ENCODE results near the gene MCF2L2.

MCF2L2 gene

DNA sequence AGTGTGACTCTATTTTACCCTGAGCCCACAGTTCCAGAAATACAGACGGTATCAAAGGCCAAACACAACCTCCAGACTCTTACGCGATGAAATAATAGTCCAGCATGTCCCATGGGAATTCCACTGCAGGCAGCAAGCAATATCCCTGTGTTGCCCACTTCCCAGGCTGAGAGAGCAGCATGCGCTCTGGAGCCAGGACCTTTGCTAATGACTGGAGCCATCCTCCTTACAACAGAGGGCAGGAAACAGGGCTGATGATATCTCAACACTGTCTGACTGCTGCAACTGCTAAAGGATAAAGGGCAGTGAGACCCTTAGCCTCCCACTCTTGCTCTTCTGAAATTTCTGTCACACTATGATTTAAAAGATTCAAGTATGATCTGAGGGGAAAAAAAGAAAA lies 34.8 kb downstream of the MCF2L2 start:
- no peak overlapping the region for H3K4me3 Mint-ChIP-seq
- peaks cover 3% of the 10 kb centered on the region for H3K4me1 Mint-ChIP-seq (ENCODE audit: low read depth)
- no peak for DNase-seq
- H3K27ac Mint-ChIP-seq, result no peak overlapping the region
- no peaks in the 10 kb centered on the region for H3K36me3 Mint-ChIP-seq (ENCODE audit: low read depth)
- H3K9me3 Mint-ChIP-seq, result no peaks in the 10 kb centered on the region
- peaks cover 3% of the 10 kb centered on the region for H3K27me3 Mint-ChIP-seq

DNA sequence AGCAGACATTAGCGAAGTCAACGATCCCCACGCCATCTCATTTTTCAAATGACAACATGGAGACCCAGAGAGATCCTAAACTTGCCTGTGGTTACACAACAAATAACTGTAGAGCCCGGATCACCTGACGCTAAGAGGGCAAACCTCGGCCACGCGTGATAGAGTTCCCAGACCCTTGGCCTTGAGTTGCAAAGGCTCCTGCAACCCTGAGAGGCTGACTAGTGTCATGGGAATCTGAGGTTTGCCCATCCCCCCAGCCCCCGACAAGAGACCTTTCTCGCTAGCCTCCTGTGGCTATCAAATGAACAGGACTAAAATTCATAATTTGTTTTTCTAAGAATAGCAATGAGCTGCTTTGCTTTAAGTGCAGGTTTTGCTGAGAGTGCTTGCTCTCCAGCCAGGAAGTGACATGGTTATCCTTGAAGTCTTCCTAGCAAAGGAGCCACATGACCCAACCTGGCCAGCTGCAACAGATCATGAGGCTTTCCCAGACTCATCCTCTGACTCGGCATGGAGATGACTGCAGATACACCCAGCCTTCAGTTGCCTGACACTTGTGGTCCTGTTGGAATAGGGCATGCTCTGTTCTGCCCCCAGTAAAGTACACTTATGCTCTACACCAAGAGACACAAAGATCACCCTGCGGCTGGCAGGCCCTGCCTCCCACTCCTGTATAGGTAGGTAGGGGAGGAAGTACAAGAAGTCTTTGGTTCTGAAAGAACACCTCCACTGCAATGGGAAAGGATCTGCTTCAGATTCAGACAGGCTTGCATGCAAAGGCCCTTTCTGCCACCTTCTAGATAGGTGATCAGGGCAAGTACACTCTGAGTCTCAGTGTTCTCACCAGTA lies 36.0 kb downstream of the MCF2L2 start:
- DNase-seq, result no peak
- H3K9me3 Mint-ChIP-seq, result no peaks in the 10 kb centered on the region
- no peak overlapping the region for H3K4me3 Mint-ChIP-seq
- H3K36me3 Mint-ChIP-seq (ENCODE audit: low read depth), result no peaks in the 10 kb centered on the region
- H3K27ac Mint-ChIP-seq, result no peak overlapping the region
- H3K4me1 Mint-ChIP-seq (ENCODE audit: low read depth), result peaks cover 3% of the 10 kb centered on the region
- peaks cover 3% of the 10 kb centered on the region for H3K27me3 Mint-ChIP-seq

GRCh38 chr3:183391460-183391859 lies 37.0 kb downstream of the MCF2L2 start:
- Mint-ChIP-seq H3K27ac (no peak overlapping the region), H3K9me3 (no peaks in the 10 kb centered on the region), H3K4me1 (ENCODE audit: low read depth) (peaks cover 3% of the 10 kb centered on the region), H3K27me3 (peaks cover 3% of the 10 kb centered on the region), H3K36me3 (ENCODE audit: low read depth) (no peaks in the 10 kb centered on the region), H3K4me3 (no peak overlapping the region)
- no peak for DNase-seq

DNA sequence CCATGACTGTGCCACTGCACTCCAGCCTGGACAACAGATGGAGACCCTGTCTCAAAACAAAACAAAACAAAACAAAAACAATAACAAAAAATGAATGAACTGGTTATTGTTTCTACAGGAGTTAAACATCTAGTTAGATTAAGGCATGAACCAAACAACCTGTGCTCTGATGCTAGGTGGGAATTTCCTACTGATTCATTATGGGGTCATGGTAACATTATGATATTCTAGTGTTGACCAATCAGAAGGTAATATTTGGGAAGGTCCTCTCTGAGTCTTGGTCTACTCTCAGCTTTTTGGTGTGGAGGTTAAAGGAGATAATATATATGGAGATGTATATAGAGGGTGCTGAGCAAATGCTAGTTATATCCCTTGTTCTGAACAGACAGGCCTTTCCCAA lies 37.6 kb downstream of the MCF2L2 start:
- peaks cover under 1% of the 10 kb centered on the region for H3K27me3 Mint-ChIP-seq
- no peaks in the 10 kb centered on the region for H3K9me3 Mint-ChIP-seq
- H3K36me3 Mint-ChIP-seq (ENCODE audit: low read depth), result no peaks in the 10 kb centered on the region
- no peak overlapping the region for H3K27ac Mint-ChIP-seq
- peaks cover 4% of the 10 kb centered on the region for H3K4me1 Mint-ChIP-seq (ENCODE audit: low read depth)
- no peak for DNase-seq
- no peak overlapping the region for H3K4me3 Mint-ChIP-seq

- no peaks in the 10 kb centered on the region for H3K27me3 Mint-ChIP-seq
- H3K36me3 Mint-ChIP-seq (ENCODE audit: low read depth), result no peaks in the 10 kb centered on the region
- no peaks in the 10 kb centered on the region for H3K9me3 Mint-ChIP-seq
- H3K27ac Mint-ChIP-seq, result no peak overlapping the region
- H3K4me3 Mint-ChIP-seq, result no peak overlapping the region
- H3K4me1 Mint-ChIP-seq (ENCODE audit: low read depth), result peaks cover 7% of the 10 kb centered on the region
- no peak for DNase-seq
These were observed 40.1 kb downstream of the MCF2L2 start for GRCh38 chr3:183388213-183388895.

- DNase-seq, result no peak
- peaks cover 7% of the 10 kb centered on the region for H3K4me1 Mint-ChIP-seq (ENCODE audit: low read depth)
- H3K4me3 Mint-ChIP-seq, result no peak overlapping the region
- no peaks in the 10 kb centered on the region for H3K36me3 Mint-ChIP-seq (ENCODE audit: low read depth)
- H3K27ac Mint-ChIP-seq, result no peak overlapping the region
- H3K27me3 Mint-ChIP-seq, result no peaks in the 10 kb centered on the region
- no peaks in the 10 kb centered on the region for H3K9me3 Mint-ChIP-seq
These were observed 40.6 kb downstream of the MCF2L2 start for GRCh38 chr3:183387797-183388196.

GRCh38 chr3:183386651-183387050 lies 41.8 kb downstream of the MCF2L2 start:
- Mint-ChIP-seq H3K4me1 (ENCODE audit: low read depth) (peaks cover 11% of the 10 kb centered on the region), H3K27ac (no peak overlapping the region), H3K4me3 (no peak overlapping the region), H3K36me3 (ENCODE audit: low read depth) (no peaks in the 10 kb centered on the region), H3K9me3 (no peaks in the 10 kb centered on the region), H3K27me3 (no peaks in the 10 kb centered on the region)
- DNase-seq, result no peak

DNA sequence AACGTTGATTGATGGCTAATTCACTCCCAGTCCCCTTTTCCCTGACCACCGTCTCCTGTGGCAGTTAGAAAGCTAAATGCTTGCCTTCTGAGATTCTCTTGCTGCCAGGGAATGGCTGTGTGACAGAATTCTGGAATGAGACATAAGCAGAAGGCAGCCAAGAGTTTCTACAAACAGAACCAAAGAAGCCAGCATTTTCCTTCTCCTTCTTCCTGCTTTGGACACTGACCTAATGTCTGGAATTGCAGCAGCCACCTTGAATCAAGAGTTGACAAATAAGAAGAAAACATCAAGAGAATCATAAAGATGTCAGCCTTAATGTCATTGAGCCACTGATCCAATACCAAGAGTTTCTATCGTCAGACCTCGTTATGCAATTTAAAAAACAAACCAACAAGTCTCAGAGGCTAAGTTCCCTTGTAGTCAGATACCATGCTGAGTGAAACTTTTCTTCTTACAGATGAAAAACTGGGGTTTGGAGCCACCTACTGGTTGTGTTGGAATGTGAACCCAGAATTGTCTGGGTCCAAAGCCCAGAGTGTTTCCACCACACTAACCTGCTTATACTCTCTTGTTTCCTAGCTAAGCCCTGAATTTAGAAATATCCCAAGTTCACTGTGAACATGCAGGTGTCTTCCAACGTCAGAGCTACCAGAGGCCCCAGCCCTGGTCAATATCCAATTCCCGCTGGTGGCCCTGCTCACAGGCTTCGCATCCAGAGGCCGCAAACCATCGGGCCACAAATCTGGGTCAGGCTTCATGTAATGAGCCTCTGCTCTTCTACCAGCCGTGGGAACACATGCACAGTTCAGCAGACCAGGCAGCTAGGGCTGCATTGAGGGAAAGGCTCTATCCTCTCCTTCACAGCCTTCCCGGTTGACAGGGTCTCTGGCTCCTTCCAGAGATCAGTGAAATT lies 42.5 kb downstream of the MCF2L2 start:
- H3K4me3 Mint-ChIP-seq, result no peak overlapping the region
- peak; percentile 48 for DNase-seq
- H3K27ac Mint-ChIP-seq, result no peak overlapping the region
- no peaks in the 10 kb centered on the region for H3K36me3 Mint-ChIP-seq (ENCODE audit: low read depth)
- peaks cover 16% of the 10 kb centered on the region for H3K4me1 Mint-ChIP-seq (ENCODE audit: low read depth)
- H3K9me3 Mint-ChIP-seq, result no peaks in the 10 kb centered on the region
- no peaks in the 10 kb centered on the region for H3K27me3 Mint-ChIP-seq

DNA sequence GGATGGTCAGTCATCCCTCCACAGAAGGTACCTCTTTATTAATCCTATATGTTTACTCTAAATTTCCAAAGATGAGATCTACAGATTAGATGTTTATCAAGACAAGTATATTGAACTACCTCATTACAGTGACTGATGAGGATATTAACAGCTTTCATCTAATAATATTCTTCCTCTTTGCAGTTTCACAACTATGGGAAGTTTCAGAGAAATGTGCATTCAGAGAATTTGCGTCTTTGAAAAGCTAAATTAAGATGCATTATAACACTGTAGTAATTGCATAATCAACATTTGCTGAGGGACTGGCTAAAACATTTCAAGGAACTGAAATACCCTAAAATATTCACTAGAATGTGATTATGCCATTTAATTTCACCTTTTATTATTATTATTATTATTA lies 46.7 kb downstream of the MCF2L2 start:
- Mint-ChIP-seq H3K4me1 (ENCODE audit: low read depth) (peaks cover 34% of the 10 kb centered on the region), H3K27ac (no peak overlapping the region), H3K27me3 (no peaks in the 10 kb centered on the region), H3K9me3 (no peaks in the 10 kb centered on the region), H3K36me3 (ENCODE audit: low read depth) (no peaks in the 10 kb centered on the region), H3K4me3 (no peak overlapping the region)
- no peak for DNase-seq

DNA sequence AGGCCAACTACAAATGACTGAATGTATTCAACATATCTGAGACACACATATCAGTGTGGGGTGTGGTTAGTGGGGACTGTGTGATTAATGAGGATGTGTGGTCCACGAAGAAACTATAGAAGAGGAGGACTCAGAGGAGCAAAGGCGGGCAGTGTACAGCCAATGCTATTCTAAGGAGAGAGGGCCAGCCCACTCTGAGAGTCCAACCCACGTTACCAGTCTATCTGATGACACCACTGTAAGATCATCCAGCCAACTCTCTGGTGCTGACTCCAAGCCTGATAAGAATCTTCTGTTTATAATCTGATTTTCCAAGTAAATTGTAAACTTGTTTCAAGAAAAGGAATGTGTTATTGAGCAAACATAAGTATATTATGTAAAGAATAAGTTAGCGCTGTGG lies 47.2 kb downstream of the MCF2L2 start:
- Mint-ChIP-seq H3K27me3 (no peaks in the 10 kb centered on the region), H3K27ac (no peak overlapping the region), H3K4me3 (no peak overlapping the region), H3K9me3 (no peaks in the 10 kb centered on the region), H3K4me1 (ENCODE audit: low read depth) (peaks cover 39% of the 10 kb centered on the region), H3K36me3 (ENCODE audit: low read depth) (no peaks in the 10 kb centered on the region)
- no peak for DNase-seq

DNA sequence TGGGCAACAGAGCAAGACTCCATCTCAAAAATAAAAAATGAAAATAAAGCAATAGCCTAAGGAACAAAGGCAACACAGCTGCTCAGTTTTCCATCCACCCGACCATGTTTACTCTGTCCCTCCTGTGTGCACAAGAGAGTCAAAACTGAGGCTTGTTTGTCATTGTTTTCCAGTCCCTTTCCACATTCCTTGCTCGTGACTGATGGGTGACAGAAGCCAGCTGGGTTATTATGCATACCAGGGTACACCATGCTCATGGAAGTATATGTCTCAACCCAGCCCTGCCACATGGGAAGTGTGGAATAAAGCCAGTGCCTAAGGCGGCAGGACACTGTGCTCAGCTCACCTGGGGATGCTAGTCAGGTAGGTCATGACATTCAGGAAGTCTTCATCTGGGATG lies 49.5 kb downstream of the MCF2L2 start:
- Mint-ChIP-seq H3K27me3 (no peaks in the 10 kb centered on the region), H3K9me3 (no peaks in the 10 kb centered on the region), H3K4me3 (no peak overlapping the region), H3K36me3 (ENCODE audit: low read depth) (no peaks in the 10 kb centered on the region), H3K27ac (no peak overlapping the region), H3K4me1 (ENCODE audit: low read depth) (peaks cover 45% of the 10 kb centered on the region)
- DNase-seq, result no peak

GRCh38 chr3:183378545-183378944 lies 49.9 kb downstream of the MCF2L2 start:
- peaks cover 45% of the 10 kb centered on the region for H3K4me1 Mint-ChIP-seq (ENCODE audit: low read depth)
- no peak overlapping the region for H3K27ac Mint-ChIP-seq
- no peak for DNase-seq
- H3K36me3 Mint-ChIP-seq (ENCODE audit: low read depth), result no peaks in the 10 kb centered on the region
- H3K9me3 Mint-ChIP-seq, result no peaks in the 10 kb centered on the region
- no peaks in the 10 kb centered on the region for H3K27me3 Mint-ChIP-seq
- no peak overlapping the region for H3K4me3 Mint-ChIP-seq

GRCh38 chr3:183378008-183378407 lies 50.4 kb downstream of the MCF2L2 start:
- Mint-ChIP-seq H3K36me3 (ENCODE audit: low read depth) (no peaks in the 10 kb centered on the region), H3K27me3 (no peaks in the 10 kb centered on the region), H3K4me3 (peak overlapping the region; percentile 6), H3K9me3 (no peaks in the 10 kb centered on the region), H3K4me1 (ENCODE audit: low read depth) (peaks cover 45% of the 10 kb centered on the region), H3K27ac (peak overlapping the region; percentile 91)
- DNase-seq, result no peak

DNA sequence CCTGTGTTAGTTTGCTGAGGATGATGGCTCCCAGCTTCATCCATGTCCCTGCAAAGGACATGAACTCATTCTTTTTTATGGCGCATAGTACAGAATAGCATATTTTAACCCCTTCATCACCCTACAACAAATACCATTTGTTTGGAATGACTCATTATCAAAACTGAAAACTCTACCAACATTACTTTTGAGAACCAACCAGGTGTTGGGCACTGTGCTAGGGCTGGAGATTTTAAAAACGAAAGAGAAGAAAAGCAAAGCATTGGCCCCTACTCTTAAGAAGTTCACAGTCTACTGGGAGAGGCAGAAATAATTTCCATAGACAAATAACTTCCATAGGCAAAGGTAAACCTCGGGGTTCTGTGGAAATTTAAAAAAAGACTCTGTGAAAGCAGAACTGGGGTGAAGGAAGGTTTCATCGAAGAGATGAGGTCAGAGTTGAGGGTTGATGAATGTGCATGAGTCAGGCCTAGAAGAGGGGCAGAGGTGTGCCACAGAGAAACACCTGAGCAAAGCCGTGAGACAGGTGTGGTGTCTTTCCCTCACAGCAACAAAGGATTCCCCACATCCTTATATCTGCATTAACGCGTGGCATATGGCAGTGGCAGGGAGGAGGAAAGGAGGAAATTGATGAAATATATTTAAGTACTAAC lies 51.0 kb downstream of the MCF2L2 start:
- Mint-ChIP-seq H3K27me3 (no peaks in the 10 kb centered on the region), H3K9me3 (no peaks in the 10 kb centered on the region), H3K27ac (peak overlapping the region; percentile 91), H3K36me3 (ENCODE audit: low read depth) (no peaks in the 10 kb centered on the region), H3K4me3 (peak overlapping the region; percentile 6), H3K4me1 (ENCODE audit: low read depth) (peaks cover 45% of the 10 kb centered on the region)
- DNase-seq, result no peak

Measured in activated T-cell treated with anti-CD3 and anti-CD28 coated beads, Interleukin-2, amount 50 U/mL, for 24 hours (primary cell).